GM19467 (cell line): ENCODE data around the gene NFKBIE.

Experiments used
- ATAC-seq: cut with Tn5 transposase; IDR thresholded peaks from one replicate; pipeline ENCODE4 v1.9.1; 2021; ENCODE audit warnings: mild to moderate bottlenecking, moderate library complexity; ENCODE audit not compliant: unreplicated experiment

Gene NFKBIE

DNA sequence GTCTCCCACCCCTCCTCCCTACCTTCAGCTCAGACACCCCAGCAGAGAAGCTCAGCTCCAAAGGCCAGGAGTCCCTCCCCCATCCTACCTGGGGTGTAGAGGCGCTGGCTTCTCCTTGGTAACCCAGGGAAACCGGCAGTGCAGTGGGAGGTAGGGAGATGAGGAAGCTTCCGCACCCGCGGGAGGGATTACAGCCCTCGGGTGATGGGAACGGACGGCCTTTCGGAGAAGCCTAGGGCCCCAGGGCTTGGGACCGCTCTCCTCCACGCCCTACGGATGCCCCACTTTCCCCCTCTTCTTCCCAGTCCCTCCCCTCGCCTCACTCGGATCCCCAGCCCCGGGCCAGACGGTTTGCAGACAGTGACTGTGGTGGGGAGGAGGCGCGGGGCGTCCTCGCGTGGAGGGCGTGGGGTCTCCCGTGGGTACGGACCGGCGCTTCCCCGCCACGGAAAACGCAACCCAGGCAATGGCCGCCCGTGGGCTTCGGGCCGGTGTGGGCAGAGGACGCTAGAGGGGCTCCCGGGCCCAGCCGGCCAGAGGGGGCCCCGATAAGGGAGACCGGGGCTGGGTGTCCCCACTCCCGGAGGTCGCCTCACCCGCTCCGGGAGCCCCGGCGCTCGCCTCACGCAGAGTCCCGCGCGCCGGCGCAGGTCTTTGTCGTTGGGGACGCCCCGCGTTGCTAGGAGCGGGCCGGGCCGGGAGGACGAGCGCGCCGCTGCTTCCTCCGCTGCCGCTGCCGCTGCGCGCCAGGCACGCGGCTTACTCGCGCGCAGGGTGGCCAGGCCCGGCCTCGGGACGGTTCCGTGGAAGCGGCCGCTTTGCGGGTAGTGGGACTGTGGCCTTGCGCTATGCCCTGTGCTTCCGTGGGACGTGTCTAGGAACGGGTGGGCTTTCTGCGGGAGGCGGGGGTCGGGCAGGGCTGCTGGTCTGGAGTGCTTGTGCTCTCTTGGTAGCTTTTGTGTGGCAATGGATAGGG is 32.0 kb upstream of the NFKBIE start:
- ATAC-seq, result no peak

DNA sequence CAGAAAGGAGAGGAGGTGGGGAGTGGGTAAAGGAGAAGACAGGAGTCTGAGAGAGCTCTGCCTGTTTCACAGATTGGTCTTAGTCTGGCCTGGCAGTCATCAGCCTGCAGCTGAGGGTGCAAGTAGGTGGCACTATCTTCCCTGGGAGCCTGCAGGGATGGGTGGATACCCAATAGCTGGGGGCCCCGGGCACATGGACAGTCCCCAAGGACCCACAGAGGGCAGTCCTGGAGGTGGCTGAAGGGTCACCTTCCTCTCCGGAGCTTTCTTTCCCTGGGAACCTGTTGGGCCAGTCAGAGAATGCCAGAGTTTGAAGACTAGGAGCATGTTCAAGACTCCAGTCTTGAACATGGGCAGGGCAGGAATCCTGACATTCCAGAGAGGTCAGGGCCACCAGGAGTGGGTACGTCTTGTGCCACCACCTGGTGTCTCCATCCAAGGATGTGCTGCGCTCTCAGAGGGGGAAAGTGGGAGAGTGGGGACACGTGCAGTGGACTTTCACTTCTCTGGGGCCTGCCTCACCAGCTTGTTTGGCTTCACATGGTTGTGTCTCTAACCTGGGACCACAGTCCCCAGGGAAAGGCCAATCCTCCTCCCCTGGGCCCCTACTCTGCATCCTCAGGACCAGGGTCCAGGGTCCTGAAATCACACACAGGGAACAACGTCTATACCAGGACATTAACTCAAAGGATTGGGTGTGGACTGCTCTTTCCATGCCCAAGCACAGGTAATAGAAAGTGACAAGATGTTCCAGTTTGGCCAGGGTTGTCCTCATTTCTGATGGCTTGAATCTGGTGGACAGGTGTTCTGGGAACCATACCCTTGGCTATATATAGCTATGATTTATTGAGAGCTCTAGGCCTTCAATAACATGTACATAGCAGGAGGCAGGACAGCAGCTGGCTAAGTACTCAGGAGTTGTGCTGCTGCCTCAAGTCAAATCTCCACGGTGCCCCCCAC is 29.8 kb upstream of the NFKBIE start:
- no peak for ATAC-seq

DNA sequence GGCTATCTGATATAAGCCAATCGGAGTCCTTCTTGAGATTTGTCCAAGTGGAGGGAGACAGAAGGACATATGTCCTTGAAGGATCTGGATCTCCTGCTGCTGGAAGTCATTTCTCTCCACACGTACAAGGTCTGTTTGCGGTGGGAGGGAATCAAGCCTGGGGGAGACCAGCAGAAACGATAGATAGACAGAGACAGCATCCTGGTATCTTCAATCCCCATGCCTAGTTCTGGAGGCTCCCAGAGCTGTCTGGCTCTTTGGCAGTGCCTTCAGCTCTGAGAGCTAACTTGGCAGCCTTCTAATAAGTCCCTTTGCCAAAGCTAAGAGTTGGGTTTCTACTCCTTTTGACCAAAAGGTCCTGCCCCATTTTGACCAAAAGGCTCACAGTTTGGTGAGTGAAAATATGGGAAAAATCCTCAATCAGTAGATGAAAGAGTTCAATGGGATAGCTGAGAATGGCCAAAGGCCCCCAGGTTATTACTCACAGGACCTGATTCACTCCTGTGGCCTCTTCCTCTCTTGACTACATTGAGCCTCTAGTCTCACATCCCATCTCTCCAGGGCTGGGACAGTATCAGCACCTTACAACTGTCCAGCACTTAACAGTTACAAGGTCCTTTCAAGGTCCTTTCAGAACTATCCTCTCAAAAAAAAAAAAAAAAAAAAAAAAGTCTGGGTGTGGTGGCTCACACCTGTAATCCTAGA is 27.5 kb upstream of the NFKBIE start:
- ATAC-seq, result no peak

DNA sequence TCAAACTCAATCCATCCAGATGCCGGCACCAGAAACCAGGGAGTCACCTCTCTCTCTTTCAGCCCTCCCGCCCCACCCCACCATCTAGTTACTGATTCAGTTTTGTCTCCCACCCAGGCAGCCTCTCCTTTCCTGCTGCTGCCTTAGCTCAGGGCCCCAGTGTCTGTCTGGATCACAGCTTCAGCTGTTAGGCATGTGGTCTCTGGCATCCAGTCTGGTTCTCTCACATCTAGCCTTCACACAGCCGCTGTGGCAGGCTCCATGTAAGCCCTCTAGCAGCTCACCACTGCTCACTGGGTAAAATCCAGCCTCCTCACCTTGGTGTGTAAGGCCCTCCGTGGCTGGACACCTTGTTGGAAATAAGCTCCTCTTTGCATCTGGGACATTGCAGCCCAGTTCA is 26.5 kb upstream of the NFKBIE start:
- ATAC-seq, result no peak

DNA sequence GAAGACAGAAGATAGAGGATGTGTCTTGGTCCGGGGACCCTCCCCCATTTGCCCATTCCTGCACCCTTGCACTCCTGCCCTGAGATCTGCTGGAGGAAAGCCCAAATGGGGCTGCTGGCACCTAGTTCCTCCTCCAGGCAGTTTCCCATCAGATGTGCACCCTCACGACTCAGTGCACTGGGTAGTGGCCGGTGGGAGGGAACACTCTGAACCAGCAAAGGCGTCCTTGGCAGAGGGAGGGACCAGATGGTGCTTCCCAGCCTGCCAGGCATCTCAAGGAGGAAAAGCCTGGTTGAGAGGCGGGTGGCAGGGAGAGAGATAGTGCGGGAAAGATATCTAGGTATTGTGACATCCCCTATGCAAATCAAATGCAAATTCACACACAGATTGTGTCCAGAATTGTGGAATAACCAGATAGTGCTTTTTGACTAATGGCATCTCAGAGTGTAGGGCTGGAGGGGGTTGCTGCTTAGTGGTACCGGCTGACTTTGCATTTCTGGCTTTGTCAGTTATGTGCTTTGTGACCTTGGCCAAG is 24.4 kb upstream of the NFKBIE start:
- no peak for ATAC-seq

DNA sequence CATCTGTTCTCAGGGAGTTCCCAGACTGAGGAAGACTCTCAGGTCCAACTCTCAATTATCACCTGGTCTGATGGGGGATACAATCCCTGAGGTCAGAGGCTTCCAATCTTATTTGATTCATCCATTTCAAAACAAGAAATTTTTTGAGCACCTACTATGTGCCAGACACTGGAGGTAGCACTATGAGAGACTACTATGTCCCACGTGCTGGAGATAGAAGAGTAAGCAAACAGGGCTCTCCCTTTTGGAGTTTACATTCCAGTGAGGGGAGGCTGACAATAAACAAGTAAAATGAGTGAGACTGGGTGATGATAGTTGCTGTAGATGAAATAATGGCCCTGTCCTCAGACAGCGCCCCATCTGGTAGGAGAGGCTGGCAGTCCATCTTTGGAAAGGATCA is 21.4 kb upstream of the NFKBIE start:
- no peak for ATAC-seq

DNA sequence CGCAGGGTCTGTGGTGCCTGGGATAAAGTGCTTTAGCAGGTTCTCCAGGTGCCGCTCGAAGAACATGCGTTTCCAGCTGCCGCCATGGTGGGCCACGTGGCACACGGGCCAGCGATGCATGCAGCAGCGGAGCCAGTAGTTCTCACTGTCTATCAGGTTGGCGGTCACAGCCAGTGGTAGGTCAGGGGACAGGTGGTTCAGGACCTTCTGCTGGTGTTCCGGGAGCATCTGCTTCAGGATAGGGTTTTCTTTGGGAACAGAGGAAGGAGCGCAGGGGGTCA is 20.9 kb upstream of the NFKBIE start:
- no peak for ATAC-seq

DNA sequence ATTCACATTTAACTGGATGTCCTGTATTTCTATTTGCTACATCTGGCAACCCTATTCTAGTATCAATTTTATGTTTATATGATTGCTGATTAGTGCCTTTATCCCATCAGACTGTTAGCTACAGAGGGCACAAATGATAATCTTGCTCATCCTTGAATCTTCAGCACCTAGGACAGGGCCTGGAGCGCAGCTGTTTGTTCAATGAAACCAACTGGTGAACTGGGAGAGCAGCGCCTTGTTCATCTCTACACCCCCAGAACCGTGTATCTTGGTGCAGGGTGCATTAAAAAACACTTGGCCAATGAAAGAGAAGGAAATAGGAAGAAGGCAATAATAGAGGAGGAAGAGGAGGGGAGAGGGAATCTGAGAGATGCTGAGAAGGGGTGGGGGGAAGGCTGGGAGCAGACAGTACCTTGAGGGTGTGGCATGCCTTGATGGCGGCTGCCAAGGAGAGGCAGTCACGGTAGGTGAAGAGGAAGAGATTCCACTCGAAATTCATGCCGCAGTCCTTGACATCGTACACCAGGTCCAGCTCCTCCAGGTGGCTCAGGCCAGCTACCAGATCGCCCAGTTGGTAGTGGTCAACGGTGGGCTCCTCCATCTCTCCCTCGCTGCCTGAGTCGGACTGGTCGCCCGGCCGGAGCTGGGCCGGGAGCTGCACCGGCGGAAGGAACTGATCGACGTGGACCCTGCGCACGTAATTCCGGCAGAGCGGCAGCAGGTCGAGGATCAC is 20.4 kb upstream of the NFKBIE start:
- no peak for ATAC-seq

DNA sequence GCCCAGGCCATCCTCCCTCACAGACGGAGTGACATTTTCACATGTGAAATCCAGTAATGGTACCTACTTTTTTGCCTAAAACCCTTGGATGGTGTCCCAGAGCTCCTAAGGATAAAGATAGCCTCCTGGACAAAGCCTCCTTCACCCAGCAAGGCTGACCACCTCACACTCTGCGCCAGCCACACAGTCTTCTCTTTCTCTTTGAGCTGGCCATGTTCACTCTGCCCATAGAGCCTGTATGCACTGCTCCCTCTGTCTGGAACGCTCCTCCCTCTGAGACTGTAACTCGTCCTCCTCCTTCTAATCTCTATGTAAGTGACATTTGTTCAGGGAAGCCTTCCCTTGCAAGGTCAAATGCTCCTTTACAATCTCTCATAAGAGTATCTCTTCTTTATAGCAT is 19.5 kb upstream of the NFKBIE start:
- no peak for ATAC-seq

DNA sequence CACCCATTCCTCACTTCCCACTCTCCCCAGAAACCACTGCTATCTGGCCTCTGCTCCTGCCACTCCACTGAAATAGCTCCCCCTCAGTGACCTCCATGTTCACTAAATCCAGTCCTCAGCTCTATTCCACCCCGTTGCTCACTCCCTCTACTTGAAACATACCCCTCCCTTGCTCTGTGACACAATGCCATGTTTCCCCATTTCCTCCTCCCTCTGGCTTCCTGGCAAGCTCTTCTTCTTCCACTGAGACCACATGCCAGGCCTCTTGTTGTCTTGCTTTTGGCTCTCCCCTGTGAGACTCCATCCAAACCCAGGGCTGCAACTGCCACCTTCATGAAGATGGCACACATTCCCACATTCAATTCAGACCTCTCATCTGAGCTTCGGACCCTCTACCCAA is 18.8 kb upstream of the NFKBIE start:
- no peak for ATAC-seq

DNA sequence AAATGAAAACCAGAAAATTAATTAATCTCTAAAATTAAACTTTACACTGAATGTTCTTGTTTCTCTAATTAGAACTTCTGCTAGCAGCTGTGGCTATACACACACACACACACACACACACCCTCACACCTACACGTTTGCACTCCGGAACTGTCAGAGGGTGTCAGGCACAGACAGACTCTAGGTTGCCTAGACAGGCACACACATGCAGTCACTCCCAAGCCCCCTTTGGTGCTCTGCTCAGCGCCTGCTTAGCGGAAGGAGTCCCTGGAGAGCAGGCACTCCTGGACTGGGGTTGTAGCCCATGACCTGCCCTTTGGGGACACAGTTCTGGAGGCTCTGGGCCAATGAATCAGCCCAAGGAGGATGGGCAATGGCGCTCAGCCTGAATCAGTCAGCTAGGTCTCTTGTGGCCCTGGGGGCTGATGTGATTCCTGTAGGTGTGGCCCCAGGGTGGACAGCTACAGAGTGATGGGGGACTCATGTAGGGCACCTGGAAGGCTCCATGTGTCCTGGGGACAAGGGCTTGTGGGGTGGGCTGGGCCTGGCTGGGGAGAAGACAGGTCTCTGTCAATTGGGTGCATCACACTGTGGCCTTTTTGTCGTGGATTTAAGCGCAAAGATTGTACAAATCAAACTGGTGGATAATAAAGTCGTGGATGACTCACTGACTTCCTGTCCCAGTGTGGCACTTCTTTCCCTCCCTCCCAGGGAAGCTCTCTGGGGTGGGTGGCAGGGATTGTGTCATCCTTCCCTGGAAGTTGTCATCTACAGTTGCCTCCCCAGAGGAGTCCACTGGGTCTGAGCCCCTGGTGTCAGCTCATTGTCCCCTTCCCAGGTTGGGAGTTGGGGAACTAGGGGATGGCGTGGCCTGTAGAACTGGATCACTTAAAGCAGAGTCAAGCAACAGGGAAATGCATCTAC is 13.7 kb upstream of the NFKBIE start:
- ATAC-seq, result no peak

DNA sequence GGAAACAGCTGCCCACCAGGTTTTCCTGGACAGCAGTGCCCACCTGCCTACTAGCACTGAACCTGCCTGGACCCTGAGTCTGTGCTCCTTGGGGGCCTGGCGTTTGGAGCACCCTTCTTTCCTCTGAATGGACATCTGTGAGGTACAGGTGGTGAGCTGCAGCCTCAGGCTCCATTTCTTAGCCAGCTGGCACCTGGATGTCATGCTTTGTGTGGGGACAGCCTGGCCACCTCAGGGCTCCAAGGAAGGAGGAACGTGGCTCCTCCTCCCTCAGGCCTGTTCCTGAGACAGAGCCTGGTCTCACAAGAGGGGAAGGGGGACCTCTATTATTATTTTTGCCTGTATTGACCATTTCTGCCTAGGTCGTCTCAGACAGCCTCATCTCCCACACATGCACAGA is 13.0 kb upstream of the NFKBIE start:
- ATAC-seq, result no peak

DNA sequence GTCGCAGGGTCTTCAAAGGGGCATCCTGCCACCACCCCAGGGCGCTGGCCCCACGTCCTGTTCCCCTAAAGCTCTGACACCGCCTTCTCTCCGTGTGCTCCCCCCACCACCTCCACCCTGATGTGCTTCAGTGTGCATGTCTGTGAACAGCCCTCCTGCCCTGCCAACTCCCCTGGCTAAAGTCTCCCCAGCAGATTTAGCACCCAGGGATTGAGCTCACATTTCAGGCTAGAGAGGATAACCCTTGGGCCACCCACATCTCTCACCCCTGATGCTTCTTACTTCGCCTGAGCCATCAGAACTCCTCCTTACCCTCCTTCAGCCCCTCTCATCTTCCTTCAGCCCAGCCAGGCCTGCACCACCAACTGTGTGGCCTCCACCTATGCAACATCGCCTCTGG is 12.4 kb upstream of the NFKBIE start:
- ATAC-seq, result no peak

DNA sequence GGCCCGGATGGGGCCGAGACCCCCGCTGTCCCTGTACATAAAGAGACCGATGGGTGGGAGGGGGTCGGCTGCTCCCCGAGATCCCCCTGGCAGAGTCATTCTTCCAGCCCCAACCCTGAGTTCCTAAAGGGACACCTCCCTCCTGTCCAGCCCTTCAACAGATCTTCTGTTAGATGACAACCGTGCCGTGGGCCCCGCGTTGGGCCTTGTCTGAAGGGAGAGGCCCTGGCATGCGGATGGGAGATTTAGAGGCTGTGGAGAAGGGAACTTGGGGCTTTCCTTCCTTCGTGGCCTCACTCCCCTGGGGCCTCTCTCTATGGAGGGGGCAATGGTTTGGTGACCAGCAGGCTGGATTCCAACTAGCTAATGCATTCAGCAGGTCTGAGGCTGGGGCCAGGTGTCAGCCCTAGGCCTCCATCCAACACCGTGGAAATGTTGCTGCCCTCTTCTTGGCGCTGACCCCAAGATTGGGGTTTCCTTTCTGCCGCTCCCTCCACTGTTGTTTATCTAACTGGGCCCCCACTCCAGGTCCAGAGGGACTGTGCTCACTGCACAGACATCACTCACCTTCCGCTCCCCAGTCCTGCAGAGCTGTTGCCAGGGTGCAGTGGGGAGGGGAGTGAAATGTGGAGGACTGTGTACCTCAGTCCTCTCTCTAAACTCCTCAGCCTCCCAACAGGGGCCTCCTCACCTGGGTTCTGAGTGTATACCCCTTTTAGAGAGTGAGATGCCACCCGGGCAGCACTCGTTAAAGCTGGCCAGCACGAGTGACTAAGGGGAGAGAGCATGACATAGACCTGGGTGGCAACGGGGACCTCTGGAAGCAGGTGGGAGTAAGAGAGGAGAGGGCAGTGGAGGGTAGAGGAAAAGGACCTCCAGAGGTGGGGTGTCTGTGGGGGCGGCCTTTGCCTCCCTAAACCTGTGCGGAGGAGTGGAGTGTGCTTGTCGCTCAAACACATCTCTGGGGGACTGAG is 11.6 kb upstream of the NFKBIE start:
- ATAC-seq, result no peak

DNA sequence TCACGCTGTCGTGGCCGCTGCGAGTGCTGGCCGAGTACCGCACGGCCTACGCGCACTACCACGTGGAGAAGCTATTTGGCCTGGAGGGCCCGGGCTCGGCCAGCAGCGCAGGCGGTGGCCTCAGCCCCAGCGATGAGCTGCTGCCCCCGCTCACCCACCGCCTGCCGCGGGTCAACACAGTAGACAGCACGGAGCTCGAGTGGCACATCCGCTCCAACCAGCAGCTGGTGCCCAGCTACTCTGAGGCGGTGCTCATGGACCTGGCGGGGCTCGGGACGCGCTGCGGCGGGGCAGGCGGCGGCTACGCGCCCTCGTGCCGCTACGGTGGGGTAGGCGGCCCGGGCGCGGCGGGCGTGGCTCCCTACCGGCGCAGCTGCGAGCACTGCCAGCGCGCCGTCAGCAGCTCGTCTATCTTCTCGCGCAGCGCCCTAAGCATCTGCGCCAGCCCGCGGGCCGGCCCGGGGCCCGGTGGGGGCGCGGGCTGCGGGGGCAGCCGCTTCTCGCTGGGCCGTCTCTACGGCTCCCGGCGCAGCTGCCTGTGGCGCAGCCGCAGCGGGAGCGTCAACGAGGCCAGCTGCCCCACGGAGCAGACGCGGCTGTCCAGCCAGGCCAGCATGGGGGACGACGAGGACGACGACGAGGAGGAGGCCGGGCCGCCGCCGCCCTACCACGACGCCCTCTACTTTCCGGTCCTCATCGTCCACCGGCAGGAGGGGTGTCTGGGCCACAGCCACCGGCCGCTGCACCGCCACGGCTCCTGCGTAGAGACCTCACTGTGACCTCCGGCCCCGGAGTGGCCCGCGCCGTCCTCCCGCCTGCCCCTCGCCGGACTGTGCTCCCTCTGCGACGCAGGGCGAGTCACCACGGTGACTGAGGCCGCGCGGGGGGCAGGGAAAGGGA is 10.6 kb upstream of the NFKBIE start:
- no peak for ATAC-seq

DNA sequence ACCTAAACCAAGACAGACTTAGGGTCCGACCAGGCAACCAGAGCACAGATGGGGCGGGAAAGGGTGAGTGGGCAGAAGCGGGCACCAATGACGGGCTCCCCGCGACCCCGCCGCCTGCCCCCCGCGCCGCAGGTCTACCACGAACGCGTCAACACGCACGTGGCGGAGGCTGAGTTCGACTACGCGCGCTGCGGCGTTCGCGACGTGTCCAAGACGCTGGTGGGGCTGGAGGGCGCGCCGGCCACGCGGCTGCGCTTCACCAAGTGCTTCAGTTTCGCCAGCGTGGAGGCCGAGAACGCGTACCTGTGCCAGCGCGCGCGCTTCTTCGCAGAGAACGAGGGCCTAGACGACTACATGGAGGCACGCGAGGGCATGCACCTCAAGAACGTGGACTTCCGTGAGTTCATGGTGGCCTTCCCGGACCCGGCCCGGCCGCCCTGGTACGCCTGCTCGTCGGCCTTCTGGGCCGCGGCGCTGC is 10.0 kb upstream of the NFKBIE start:
- ATAC-seq, result no peak

DNA sequence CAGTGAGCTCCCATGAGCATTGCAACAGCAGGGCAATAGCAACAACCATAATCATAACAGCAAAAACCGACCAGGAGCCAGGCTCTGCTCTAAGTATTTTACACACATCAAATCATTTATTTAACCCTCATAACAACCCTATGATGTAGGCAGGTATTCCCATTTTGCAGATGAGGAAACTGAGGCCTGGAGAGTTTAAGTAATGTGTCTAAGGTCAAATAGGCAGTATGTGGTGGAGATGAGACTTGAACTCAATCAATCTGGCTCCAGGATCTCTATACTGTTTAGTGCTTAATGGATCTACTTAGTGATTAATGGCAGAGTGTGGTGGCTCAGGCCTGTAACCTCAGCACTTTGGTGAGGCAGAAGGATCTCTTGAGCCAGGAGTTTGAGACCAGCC is 8.3 kb upstream of the NFKBIE start:
- ATAC-seq, result no peak
